Cardiac fibroblast (primary cell): Measurements from ENCODE around the gene INPP5A.

ENCODE experiments used
- DNase-seq, 2 donors: peaks; one replicate each; pipeline versions ENCODE4 v3.0.0 to v3.0.0-alpha.2; 2010; ENCODE audit warnings: low read depth in 2 of 2
- H3K4me3 ChIP-seq, 2 donors: replicated peaks in 1 of 2; 1 replicate in 1 of 2; 2 replicates in 1 of 2; pipeline ENCODE4 v1.5.1; 2011; ENCODE audit warnings: low read depth in 2 of 2, low read length in 2 of 2, mild to moderate bottlenecking in 2 of 2, moderate library complexity in 1 of 2
- CTCF ChIP-seq: IDR thresholded peaks from one replicate; pipeline ENCODE4 v1.5.1; 2011; ENCODE audit warnings: low read depth, mild to moderate bottlenecking, low read length, inconsistent platforms

Gene INPP5A

DNA sequence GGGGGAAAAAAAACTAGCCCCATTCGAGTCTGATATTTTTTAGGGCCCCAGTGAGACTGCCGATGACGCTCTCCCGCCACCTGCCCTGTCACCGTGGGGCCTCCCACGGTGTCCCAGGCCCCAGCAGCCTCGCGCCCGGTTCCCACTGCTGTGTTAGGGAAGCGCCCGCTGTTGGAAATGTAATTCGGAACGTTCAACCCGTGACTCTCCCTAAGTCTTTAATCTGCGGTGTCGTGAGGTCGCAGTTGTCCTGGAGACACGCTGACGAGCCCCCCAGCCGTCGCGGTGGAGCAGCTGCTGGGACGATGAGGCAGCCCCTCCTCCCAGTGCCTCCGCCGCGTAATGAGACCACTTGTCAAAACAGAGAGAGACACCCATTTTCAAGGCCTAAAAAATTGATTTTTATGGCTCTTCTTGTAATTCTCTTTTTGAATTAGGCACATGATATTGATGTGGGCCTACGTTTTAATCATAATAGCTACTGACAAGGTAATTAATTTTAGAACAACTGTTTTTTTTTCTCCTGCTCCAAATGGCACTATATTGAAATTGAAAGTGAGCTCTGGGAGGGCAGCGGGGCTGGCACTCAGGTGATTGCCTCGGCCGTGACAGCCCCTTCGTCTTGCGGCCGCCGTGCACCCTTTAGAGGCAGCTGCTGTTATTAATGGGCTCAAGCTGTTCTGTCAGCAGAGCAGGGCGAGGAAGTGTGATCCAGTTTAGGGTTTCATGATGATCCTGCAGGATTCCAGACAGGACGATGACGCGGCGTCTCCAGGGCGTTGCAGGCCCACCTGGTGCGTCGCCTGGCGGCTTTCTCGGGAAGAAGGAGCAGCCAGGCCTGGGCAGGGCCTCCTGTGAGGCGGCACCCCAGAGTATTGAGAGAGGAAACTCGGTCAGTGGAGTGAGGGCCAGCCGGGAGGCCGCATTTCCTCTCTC is 185.1 kb downstream of the INPP5A start:
- DNase-seq: no peak
- no peak for TF ChIP-seq CTCF
- no peak overlapping the region for H3K4me3 ChIP-seq

- no peak for DNase-seq
- no peak for TF ChIP-seq CTCF
- H3K4me3 ChIP-seq: no peak overlapping the region
Observed at GRCh38 chr10:132723330-132723970, 185.9 kb downstream of the INPP5A start.

GRCh38 chr10:132724446-132724845 is 186.9 kb downstream of the INPP5A start:
- TF ChIP-seq CTCF: no peak
- no peak overlapping the region for H3K4me3 ChIP-seq
- DNase-seq: no peak

- no peak overlapping the region for H3K4me3 ChIP-seq
- DNase-seq: no peak
- no peak for TF ChIP-seq CTCF
Observed at GRCh38 chr10:132725202-132725601, 187.6 kb downstream of the INPP5A start.

GRCh38 chr10:132726194-132726593 is 188.6 kb downstream of the INPP5A start:
- no peak for DNase-seq
- H3K4me3 ChIP-seq: no peak overlapping the region
- TF ChIP-seq CTCF: no peak

GRCh38 chr10:132726951-132727350 is 189.4 kb downstream of the INPP5A start:
- no peak overlapping the region for H3K4me3 ChIP-seq
- DNase-seq: no peak
- no peak for TF ChIP-seq CTCF
